Tibial nerve (tissue), 4 donors: Measurements from ENCODE around the gene HOXB4. TPM values are rescaled to one million over a fixed set of nuclear protein-coding genes. Genes with fewer than 3 reads are reported as not detected.

ENCODE experiments used
- DNase-seq, 2 donors: peaks; one replicate each; pipeline ENCODE4 v3.0.0-alpha.2; 2019; ENCODE audit warnings: low spot score in 2 of 2
- H3K27ac ChIP-seq, 4 donors: fragments of 200-600 bp; sonication (generic) in 3 of 4; one replicate each; pipeline ENCODE4 v1.5.1; 2017 to 2019; ENCODE audit warnings: mild to moderate bottlenecking in 1 of 4
- H3K27me3 ChIP-seq, 2 donors: fragments of 200-600 bp; sonication (generic) in 1 of 2; one replicate each; pipeline versions ENCODE4 v1.5.1 to v1.6.0; 2017 to 2019
- H3K36me3 ChIP-seq, 3 donors: fragments of 200-600 bp; sonication (generic); one replicate each; pipeline ENCODE4 v1.5.1; 2018 to 2019
- H3K4me1 ChIP-seq, 4 donors: fragments of 200-600 bp; sonication (generic) in 3 of 4; one replicate each; pipeline ENCODE4 v1.5.1; 2017 to 2019
- H3K4me3 ChIP-seq, 4 donors: fragments of 200-600 bp; sonication (generic) in 3 of 4; one replicate each; pipeline ENCODE4 v1.5.1; 2017 to 2019; ENCODE audit warnings: mild to moderate bottlenecking in 1 of 4, moderate library complexity in 1 of 4
- H3K9me3 ChIP-seq, 4 donors: fragments of 200-600 bp; sonication (generic) in 3 of 4; one replicate each; pipeline ENCODE4 v1.5.1; 2017 to 2019
- EP300 ChIP-seq, 2 donors: sonication (generic); formaldehyde crosslinking; IDR thresholded peaks; one replicate each; pipeline ENCODE4 v1.6.1; 2017; ENCODE audit warnings: antibody characterized with exemption in 2 of 2, mild to moderate bottlenecking in 1 of 2
- POLR2A ChIP-seq, 2 donors: fragments of 450-650 bp; IDR thresholded peaks; one replicate each; pipeline ENCODE4 v1.6.1; 2017; ENCODE audit warnings: antibody characterized with exemption in 2 of 2, mild to moderate bottlenecking in 2 of 2, moderate library complexity in 2 of 2
- WGBS, 2 donors: methylation state at CpG; one replicate each; pipeline ENCODE4 v1.1.5; 2018; 5-methylcytosine and 5-hydroxymethylcytosine counted together
- total RNA-seq, 4 donors: library from RNA; depleted of rRNA; stranded (reverse); fragments of >200 nt; gene quantifications; one replicate each; pipeline ENCODE4 v1.1.0, GENCODE V29; 2016
- TF ChIP-seq, protein P1 (sequence below), 5 experiments: fragments of 200-600 bp in 3 of 5; fragments of 450-650 bp in 2 of 5; sonication (generic) in 3 of 5; IDR thresholded peaks; one replicate each; pipeline ENCODE4 v1.5.1; 2016 to 2019; ENCODE audit warnings: antibody characterized with exemption in 5 of 5, mild to moderate bottlenecking in 3 of 5, moderate library complexity in 2 of 5

Gene HOXB4
- total RNA-seq, 4 donors from 2014 or later, result 1.2 to 3.5 (median 2.0) TPM

GRCh38 chr17:48532261-48532660 is 45.9 kb downstream of the HOXB4 start:
- Histone ChIP-seq H3K36me3 (no peaks in the 10 kb centered on the region), H3K9me3 (no peaks in the 10 kb centered on the region), H3K27me3 (peaks cover 0 to 44% of the 10 kb centered on the region in 2 donors), H3K4me3 (no peak overlapping the region), H3K27ac (no peak overlapping the region), H3K4me1 (peaks cover 0 to 3% (median 0%) of the 10 kb centered on the region in 4 donors)
- no peak for DNase-seq
- TF ChIP-seq POLR2A (IDR thresholded peaks at IDR 0.05) (no peak), EP300 (IDR thresholded peaks at IDR 0.05) (no peak)
- TF ChIP-seq, protein P1, sequence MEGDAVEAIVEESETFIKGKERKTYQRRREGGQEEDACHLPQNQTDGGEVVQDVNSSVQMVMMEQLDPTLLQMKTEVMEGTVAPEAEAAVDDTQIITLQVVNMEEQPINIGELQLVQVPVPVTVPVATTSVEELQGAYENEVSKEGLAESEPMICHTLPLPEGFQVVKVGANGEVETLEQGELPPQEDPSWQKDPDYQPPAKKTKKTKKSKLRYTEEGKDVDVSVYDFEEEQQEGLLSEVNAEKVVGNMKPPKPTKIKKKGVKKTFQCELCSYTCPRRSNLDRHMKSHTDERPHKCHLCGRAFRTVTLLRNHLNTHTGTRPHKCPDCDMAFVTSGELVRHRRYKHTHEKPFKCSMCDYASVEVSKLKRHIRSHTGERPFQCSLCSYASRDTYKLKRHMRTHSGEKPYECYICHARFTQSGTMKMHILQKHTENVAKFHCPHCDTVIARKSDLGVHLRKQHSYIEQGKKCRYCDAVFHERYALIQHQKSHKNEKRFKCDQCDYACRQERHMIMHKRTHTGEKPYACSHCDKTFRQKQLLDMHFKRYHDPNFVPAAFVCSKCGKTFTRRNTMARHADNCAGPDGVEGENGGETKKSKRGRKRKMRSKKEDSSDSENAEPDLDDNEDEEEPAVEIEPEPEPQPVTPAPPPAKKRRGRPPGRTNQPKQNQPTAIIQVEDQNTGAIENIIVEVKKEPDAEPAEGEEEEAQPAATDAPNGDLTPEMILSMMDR (IDR thresholded peaks at IDR 0.05), result no peak
- WGBS, 2 donors, result 67 to 76% methylated on average over 8 of the region's 8 CpGs

DNA sequence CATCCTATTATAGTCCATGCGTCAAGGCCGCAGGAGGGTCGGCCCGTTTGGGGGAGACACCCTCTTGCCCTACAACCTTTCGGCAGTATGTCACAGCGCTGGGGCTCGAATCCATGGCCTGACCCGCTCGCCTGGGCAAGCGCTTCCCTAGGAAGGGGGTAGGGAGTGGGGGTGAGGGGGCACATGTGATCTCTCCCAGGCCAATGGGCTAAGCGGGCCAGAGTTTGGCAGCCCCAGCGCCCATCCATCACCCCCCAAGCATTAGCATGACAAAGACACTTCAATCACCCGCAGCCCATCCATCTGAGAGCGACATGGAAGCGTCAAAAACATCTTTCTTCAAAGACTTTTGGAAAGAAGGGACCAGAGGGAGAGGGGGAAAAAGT is 47.3 kb downstream of the HOXB4 start, which contains the start of gene HOXB1:
Gene HOXB1, minus strand, starts transcription at position 125 of the 386 bp plus-strand sequence. Its CDS starts 107 bp downstream, at position 18.
- Histone ChIP-seq H3K4me1 (peaks cover 0 to 8% (median 0%) of the 10 kb centered on the region in 4 donors), H3K27me3 (peaks cover 0 to 58% of the 10 kb centered on the region in 2 donors), H3K27ac (no peak within 1 kb of the TSS), H3K4me3 (no peak within 1 kb of the TSS), H3K9me3 (no peaks in the 10 kb centered on the region), H3K36me3 (no peaks in the 10 kb centered on the region)
- WGBS, 2 donors, result 63 to 65% methylated on average over 15 of the region's 15 CpGs
- no peak for TF ChIP-seq EP300 (IDR thresholded peaks at IDR 0.05)
- TF ChIP-seq, protein P1 (IDR thresholded peaks at IDR 0.05), result no peak
- TF ChIP-seq POLR2A (IDR thresholded peaks at IDR 0.05), result no peak
- DNase-seq, result no peak

GRCh38 chr17:48530208-48530886 is 47.8 kb downstream of the HOXB4 start:
- DNase-seq, result no peak
- H3K36me3 ChIP-seq, result no peaks in the 10 kb centered on the region
- H3K27me3 ChIP-seq, result peaks cover 0 to 63% of the 10 kb centered on the region in 2 donors
- no peak overlapping the region for H3K4me3 ChIP-seq
- no peaks in the 10 kb centered on the region for H3K9me3 ChIP-seq
- TF ChIP-seq POLR2A (IDR thresholded peaks at IDR 0.05) (no peak), EP300 (IDR thresholded peaks at IDR 0.05) (no peak)
- TF ChIP-seq, protein P1 (IDR thresholded peaks at IDR 0.05), result no peak
- no peak overlapping the region for H3K27ac ChIP-seq
- H3K4me1 ChIP-seq, result peaks cover 0 to 8% (median 0%) of the 10 kb centered on the region in 4 donors
- 63 to 71% methylated on average over 18 to 33 of the region's 37 CpGs for WGBS, 2 donors

GRCh38 chr17:48529683-48530009 is 48.5 kb downstream of the HOXB4 start:
- no peak for DNase-seq
- H3K27ac ChIP-seq, result no peak overlapping the region
- no peaks in the 10 kb centered on the region for H3K9me3 ChIP-seq
- TF ChIP-seq, protein P1 (IDR thresholded peaks at IDR 0.05), result no peak
- TF ChIP-seq POLR2A (IDR thresholded peaks at IDR 0.05) (no peak), EP300 (IDR thresholded peaks at IDR 0.05) (no peak)
- H3K4me3 ChIP-seq, result no peak overlapping the region
- peaks cover 0 to 8% (median 0%) of the 10 kb centered on the region in 4 donors for H3K4me1 ChIP-seq
- H3K36me3 ChIP-seq, result no peaks in the 10 kb centered on the region
- WGBS, 2 donors, result 88 to 89% methylated on average over 11 of the region's 11 CpGs
- H3K27me3 ChIP-seq, result peaks cover 0 to 70% of the 10 kb centered on the region in 2 donors

- WGBS, 2 donors, result 86 to 92% methylated on average over 11 of the region's 11 CpGs
Measured at GRCh38 chr17:48528936-48529682, 49.0 kb downstream of the HOXB4 start.

More at GRCh38 chr17:48528936-48529682, 49.0 kb downstream of the HOXB4 start:
- Histone ChIP-seq H3K36me3 (no peaks in the 10 kb centered on the region), H3K27ac (no peak overlapping the region), H3K9me3 (no peaks in the 10 kb centered on the region), H3K4me1 (peaks cover 0 to 8% (median 0%) of the 10 kb centered on the region in 4 donors), H3K27me3 (peaks cover 0 to 76% of the 10 kb centered on the region in 2 donors), H3K4me3 (no peak overlapping the region)
- DNase-seq, result no peak
- TF ChIP-seq, protein P1 (IDR thresholded peaks at IDR 0.05), result no peak
- TF ChIP-seq EP300 (IDR thresholded peaks at IDR 0.05) (no peak), POLR2A (IDR thresholded peaks at IDR 0.05) (no peak)
